Peyer's patch (tissue), 4 donors: ENCODE results near the gene RHO. TPM values are rescaled to one million over a fixed set of nuclear protein-coding genes. Genes with fewer than 3 reads are reported as not detected.
"Not testable (repeated sequence)": the region's sequence is repeated elsewhere in the genome, so short reads cannot be mapped to it uniquely, and the experiment has no call there.

ENCODE experiments used
- DNase-seq, 3 donors: peaks; one replicate each; pipeline ENCODE4 v3.0.0-alpha.2; 2017 to 2019
- H3K27ac ChIP-seq, 4 donors: fragments of 200-600 bp; sonication (generic); one replicate each; pipeline ENCODE4 v1.5.1; 2016 to 2019
- H3K27me3 ChIP-seq, 2 donors: fragments of 200-600 bp; sonication (generic); one replicate each; pipeline ENCODE4 v1.5.1; 2019
- H3K36me3 ChIP-seq, 3 donors: fragments of 200-600 bp; sonication (generic); one replicate each; pipeline ENCODE4 v1.5.1; 2016 to 2019
- H3K4me1 ChIP-seq, 4 donors: fragments of 200-600 bp; sonication (generic); one replicate each; pipeline ENCODE4 v1.5.1; 2016 to 2019
- H3K4me3 ChIP-seq, 4 donors: fragments of 200-600 bp; sonication (generic); 1 replicate in 3 of 4; 2 replicates in 1 of 4; pipeline ENCODE4 v1.5.1; 2016 to 2019; ENCODE audit warnings: mild to moderate bottlenecking in 1 of 4
- H3K9me3 ChIP-seq, 4 donors: fragments of 200-600 bp; sonication (generic); one replicate each; pipeline ENCODE4 v1.5.1; 2016 to 2019; ENCODE audit warnings: mild to moderate bottlenecking in 1 of 4
- POLR2A ChIP-seq, 2 donors: fragments of 450-650 bp; IDR thresholded peaks; one replicate each; pipeline ENCODE4 v1.5.1; 2017; ENCODE audit warnings: antibody characterized with exemption in 2 of 2, mild to moderate bottlenecking in 2 of 2, moderate library complexity in 2 of 2
- total RNA-seq, 4 donors: library from RNA; depleted of rRNA; stranded (reverse); fragments of >200 nt; gene quantifications; one replicate each; pipeline ENCODE4 v1.1.0, GENCODE V29; 2016
- TF ChIP-seq, protein P1 (sequence below), 6 experiments: fragments of 450-650 bp in 4 of 6; fragments of 200-600 bp in 2 of 6; sonication (generic) in 1 of 6; IDR thresholded peaks; one replicate each; pipeline ENCODE4 v1.5.1; 2017 to 2019; ENCODE audit warnings: antibody characterized with exemption in 6 of 6, mild to moderate bottlenecking in 3 of 6, moderate library complexity in 1 of 6

RHO gene
- total RNA-seq, 4 donors from 2014 or later, result not detected

DNA sequence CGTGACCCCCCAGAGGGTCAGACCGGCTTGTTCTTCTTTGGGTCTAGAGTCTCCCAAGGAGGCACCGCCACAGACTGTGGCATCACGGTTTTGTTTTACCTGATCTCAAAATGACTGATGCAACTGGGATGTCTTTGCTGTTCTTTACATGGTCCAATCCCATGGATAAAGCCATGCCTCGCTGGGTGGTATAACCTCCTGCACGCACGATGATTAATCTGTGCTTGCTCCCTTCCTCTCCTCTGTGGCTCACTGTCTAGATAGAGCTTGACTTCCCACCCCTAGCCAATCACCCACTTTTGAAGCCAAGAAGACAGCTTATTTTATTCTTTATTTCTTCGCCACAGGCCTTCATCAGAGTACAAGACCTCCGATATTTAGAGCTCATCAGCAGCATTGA is 36.6 kb upstream of the RHO start:
- TF ChIP-seq POLR2A (IDR thresholded peaks at IDR 0.05), result no peak
- TF ChIP-seq, protein P1, sequence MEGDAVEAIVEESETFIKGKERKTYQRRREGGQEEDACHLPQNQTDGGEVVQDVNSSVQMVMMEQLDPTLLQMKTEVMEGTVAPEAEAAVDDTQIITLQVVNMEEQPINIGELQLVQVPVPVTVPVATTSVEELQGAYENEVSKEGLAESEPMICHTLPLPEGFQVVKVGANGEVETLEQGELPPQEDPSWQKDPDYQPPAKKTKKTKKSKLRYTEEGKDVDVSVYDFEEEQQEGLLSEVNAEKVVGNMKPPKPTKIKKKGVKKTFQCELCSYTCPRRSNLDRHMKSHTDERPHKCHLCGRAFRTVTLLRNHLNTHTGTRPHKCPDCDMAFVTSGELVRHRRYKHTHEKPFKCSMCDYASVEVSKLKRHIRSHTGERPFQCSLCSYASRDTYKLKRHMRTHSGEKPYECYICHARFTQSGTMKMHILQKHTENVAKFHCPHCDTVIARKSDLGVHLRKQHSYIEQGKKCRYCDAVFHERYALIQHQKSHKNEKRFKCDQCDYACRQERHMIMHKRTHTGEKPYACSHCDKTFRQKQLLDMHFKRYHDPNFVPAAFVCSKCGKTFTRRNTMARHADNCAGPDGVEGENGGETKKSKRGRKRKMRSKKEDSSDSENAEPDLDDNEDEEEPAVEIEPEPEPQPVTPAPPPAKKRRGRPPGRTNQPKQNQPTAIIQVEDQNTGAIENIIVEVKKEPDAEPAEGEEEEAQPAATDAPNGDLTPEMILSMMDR (IDR thresholded peaks at IDR 0.05), result no peak
- Histone ChIP-seq H3K4me3 (no peak overlapping the region), H3K4me1 (no peaks in the 10 kb centered on the region), H3K9me3 (no peaks in the 10 kb centered on the region), H3K36me3 (peaks cover 0 to 8% (median 0%) of the 10 kb centered on the region in 3 donors), H3K27me3 (no peaks in the 10 kb centered on the region), H3K27ac (no peak overlapping the region)
- DNase-seq, result no peak

DNA sequence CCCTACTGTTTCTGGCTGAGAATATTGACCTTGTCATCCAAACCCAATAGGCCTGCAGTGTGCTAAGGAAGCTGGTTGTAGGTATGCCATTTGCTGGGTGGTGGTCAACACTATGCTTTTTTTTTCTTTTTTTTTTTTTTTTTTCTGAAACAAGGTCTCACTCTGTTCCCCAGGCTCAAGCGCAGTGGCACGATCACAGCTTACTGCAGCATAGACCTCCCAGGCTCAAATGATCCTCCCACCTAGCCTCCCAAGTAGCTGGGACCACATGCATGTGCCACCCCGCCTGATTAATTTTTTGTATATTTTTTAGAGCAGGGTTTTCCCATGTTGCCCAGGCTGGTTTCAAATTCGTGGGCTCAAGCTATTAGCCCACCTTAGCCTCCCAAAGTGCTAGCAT is 35.7 kb upstream of the RHO start:
- no peak overlapping the region for H3K4me3 ChIP-seq
- peaks cover 0 to 14% (median 0%) of the 10 kb centered on the region in 3 donors for H3K36me3 ChIP-seq
- H3K27ac ChIP-seq, result no peak overlapping the region
- no peaks in the 10 kb centered on the region for H3K9me3 ChIP-seq
- H3K27me3 ChIP-seq, result no peaks in the 10 kb centered on the region
- TF ChIP-seq, protein P1 (IDR thresholded peaks at IDR 0.05), result no peak
- TF ChIP-seq POLR2A (IDR thresholded peaks at IDR 0.05), result no peak
- DNase-seq, result no peak
- no peaks in the 10 kb centered on the region for H3K4me1 ChIP-seq

DNA sequence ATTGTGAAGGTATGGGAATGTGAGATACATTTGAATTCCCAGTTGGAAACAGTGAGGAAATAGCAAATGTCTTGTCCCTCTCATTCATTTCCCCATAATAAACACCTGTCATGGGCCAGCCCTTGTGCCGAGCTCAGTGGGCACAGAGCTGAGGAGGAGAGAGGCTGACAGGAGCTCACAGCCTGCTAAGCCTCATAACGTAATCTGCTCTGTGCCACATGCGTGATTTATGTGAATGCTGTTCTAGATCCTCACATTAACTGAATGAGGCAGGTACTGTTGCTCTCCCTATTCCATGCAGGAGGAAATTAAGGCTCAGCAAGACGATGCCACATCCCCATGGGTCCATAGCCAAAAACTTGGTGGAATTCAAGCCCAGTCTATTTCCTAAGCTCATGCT is 35.2 kb upstream of the RHO start:
- Histone ChIP-seq H3K9me3 (no peaks in the 10 kb centered on the region), H3K27ac (no peak overlapping the region), H3K4me1 (no peaks in the 10 kb centered on the region), H3K4me3 (no peak overlapping the region), H3K36me3 (peaks cover 0 to 11% (median 0%) of the 10 kb centered on the region in 3 donors), H3K27me3 (no peaks in the 10 kb centered on the region)
- TF ChIP-seq, protein P1 (IDR thresholded peaks at IDR 0.05), result no peak
- TF ChIP-seq POLR2A (IDR thresholded peaks at IDR 0.05), result no peak
- no peak for DNase-seq

DNA sequence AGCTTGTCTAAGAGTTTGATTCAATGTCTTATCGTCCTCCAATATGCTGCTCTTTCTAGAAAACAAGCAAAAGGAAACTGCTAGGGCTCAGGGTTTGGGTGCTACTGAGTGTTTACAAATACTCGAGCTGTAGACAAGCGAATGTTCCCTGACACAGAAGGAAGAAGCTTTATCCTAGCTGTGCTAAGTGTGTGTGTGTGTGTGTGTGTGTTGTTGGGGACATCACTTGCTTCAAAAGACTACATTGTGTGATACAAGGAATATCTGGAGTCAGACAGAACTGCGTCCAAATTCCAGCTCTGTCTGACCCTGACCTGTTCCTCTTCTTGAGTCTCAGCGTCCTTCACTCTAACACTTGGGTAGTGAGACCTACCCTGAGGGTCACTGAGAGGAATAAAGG is 33.9 kb upstream of the RHO start:
- Histone ChIP-seq H3K36me3 (peaks cover 0 to 11% (median 0%) of the 10 kb centered on the region in 3 donors), H3K27ac (peak overlapping the region in 2 of 4 donors; percentile 70 to 79)
- not testable (repeated sequence) for H3K4me1 ChIP-seq, DNase-seq, H3K9me3 ChIP-seq, H3K4me3 ChIP-seq, H3K27me3 ChIP-seq

DNA sequence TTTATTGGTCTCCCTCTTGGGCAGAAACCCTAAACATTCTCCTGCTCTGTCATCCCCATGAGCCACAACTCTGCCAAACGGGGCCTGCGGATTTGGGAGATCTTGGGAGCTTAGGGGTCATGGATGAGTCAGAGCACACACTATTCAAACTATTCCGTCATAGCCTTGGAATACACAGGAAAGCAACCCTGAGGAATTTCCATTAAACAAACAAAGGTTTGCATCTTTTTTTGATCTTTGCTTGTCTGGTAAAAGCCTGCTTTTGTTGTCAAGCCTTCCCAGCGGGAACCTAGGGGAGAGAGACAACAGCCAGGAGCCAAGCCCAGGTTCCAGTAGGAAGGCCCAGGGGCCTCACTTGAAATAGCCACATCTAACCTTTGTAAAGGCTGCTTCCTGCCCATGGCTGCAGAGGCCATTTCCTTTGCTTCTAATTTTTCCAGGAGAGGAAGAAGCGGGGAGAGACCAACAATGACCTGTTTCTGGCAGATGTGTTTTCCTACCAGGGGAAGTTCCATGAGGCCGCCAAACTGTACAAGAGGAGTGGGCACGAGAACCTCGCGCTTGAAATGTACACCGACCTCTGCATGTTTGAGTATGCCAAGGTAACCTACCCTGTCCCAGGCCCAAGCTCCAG is 33.3 kb upstream of the RHO start:
- not testable (repeated sequence) for DNase-seq, H3K4me1 ChIP-seq, H3K9me3 ChIP-seq, H3K4me3 ChIP-seq, H3K27me3 ChIP-seq
- peaks cover 0 to 11% (median 0%) of the 10 kb centered on the region in 3 donors for H3K36me3 ChIP-seq
- peak overlapping the region in 2 of 4 donors; percentile 70 to 79 for H3K27ac ChIP-seq

DNA sequence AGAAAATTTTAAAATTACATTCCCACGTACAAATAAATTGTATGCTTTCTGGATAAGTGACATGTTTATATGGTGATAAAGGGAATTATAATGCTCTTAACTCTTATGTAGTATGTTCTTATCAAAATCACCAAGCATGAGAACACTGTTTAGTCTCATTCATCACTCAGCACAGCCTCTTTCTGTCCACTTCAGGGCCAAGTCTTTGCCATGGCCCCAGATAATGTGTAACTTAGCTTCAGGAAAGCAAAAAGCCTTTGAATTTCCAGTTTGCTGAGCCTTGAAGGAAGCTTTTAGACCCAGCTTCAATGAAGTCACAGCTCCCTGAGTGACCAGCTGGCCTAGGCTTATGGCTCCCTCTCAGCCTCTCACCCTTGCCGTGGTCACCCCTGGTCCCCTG is 30.6 kb upstream of the RHO start:
- not testable (repeated sequence) for H3K9me3 ChIP-seq, H3K4me1 ChIP-seq, H3K27ac ChIP-seq, DNase-seq, H3K4me3 ChIP-seq, H3K27me3 ChIP-seq
- peaks cover 0 to 14% (median 0%) of the 10 kb centered on the region in 3 donors for H3K36me3 ChIP-seq

DNA sequence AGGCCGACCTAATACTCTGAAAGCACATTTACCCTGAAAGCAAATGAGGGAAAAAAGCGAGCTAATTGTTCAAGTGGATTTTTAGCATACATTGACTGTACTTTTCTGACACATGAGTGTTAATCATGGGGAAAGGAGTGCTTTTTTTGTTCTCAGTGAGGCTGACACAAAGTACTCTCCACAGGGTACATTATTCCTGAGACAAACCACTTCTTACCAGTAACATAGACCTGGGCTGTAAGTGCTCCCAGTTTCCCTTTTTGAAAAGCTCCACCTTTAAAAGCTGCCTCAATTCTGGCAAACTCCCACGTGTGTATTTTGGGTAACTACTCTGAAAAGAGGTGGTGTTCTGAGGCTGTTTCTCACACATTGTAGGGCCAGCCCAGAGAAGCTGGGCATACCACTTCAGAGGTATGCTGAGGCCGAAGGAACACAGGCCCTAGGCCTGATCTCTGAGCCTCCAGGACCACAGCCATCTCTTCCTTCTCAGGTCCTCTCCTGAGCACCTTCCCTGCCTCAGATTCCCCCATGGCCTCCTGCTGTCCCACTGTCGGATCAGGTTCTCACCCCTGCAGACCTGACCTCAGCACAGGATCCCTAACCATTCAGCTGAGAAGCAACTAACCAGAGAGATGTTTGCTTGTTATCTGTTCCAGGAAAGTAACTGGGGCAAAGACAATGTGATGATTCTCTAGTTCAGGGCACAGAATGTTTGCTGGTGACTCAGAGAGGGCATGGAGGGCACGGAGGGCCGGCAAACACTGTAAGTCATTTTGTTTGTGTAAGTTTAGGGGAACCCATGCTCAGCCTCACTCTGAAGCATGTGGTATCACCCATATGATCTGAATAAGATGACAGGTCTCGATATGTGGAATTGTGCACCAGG is 29.6 kb upstream of the RHO start:
- H3K4me3 ChIP-seq, DNase-seq, H3K27ac ChIP-seq, H3K4me1 ChIP-seq, H3K27me3 ChIP-seq, H3K9me3 ChIP-seq: not testable (repeated sequence)
- H3K36me3 ChIP-seq, result peaks cover 0 to 13% (median 0%) of the 10 kb centered on the region in 3 donors

DNA sequence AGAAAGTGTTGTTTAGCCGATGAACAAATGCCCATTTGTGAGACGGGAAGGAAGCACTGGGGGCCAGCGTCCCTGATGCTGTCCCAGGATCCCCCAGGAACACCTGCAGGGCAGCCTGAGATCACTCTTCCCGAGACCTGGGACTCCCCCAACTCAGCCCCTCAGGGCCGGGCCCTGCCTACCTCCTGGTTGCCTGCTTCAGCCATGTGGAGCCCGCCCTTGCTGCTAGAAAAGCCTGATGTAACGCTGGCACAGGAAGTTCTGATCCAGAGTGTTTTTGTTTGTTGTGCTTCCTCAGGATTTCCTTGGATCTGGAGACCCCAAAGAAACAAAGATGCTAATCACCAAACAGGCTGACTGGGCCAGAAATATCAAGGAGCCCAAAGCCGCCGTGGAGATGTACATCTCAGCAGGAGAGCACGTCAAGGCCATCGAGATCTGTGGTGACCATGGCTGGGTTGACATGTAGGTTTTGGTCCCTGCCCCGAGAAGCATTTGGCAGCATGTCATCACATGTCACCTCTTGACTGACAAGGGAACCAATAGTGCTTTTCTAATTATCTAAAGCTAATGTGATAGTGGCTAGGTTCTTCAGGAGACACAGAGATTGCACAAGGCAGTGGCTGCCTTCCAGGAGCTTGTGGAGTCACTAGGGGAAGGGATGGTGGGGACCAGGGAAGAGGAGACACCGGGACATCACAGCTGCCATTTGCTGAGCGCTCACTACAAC is 28.7 kb upstream of the RHO start:
- not testable (repeated sequence) for DNase-seq, H3K4me1 ChIP-seq, H3K4me3 ChIP-seq, H3K9me3 ChIP-seq, H3K27me3 ChIP-seq
- Histone ChIP-seq H3K27ac (peak overlapping the region in 1 of 4 donors; percentile 16), H3K36me3 (peaks cover 0 to 20% (median 0%) of the 10 kb centered on the region in 3 donors)
